Thyroid gland (tissue), 4 donors: ENCODE results near the gene BMP5. TPM values are rescaled to one million over a fixed set of nuclear protein-coding genes. Genes with fewer than 3 reads are reported as not detected.

ENCODE experiments used
- DNase-seq, 2 donors: peaks; one replicate each; pipeline ENCODE4 v3.0.0-alpha.2; 2019
- H3K27ac ChIP-seq, 3 donors: fragments of 200-600 bp; sonication (generic); 1 replicate in 2 of 3; 2 replicates in 1 of 3; pipeline ENCODE4 v1.5.1; 2016 to 2019; ENCODE audit warnings: mild to moderate bottlenecking in 1 of 3, moderate library complexity in 1 of 3
- H3K27me3 ChIP-seq: fragments of 200-600 bp; sonication (generic); one replicate; pipeline ENCODE4 v1.5.1; 2019
- H3K36me3 ChIP-seq, 2 donors: fragments of 200-600 bp; sonication (generic); one replicate each; pipeline ENCODE4 v1.5.1; 2016 to 2019
- H3K4me1 ChIP-seq, 2 donors: fragments of 200-600 bp; sonication (generic); one replicate each; pipeline ENCODE4 v1.5.1; 2017 to 2019
- H3K4me3 ChIP-seq, 3 donors: fragments of 200-600 bp; sonication (generic); replicated peaks in 1 of 3; 1 replicate in 2 of 3; 2 replicates in 1 of 3; pipeline ENCODE4 v1.5.1; 2016; ENCODE audit warnings: mild to moderate bottlenecking in 1 of 3
- H3K9me3 ChIP-seq: fragments of 200-600 bp; sonication (generic); one replicate; pipeline ENCODE4 v1.5.1; 2017
- POLR2A ChIP-seq, 2 donors: fragments of 450-650 bp; IDR thresholded peaks; one replicate each; pipeline ENCODE4 v1.6.1; 2017; ENCODE audit warnings: antibody characterized with exemption in 2 of 2, mild to moderate bottlenecking in 2 of 2, moderate library complexity in 1 of 2
- WGBS, 2 donors: methylation state at CpG; one replicate each; pipeline ENCODE4 v1.1.5; 2017; 5-methylcytosine and 5-hydroxymethylcytosine counted together
- intact Hi-C: fragments of 100-400 bp; cut with DNase I; formaldehyde crosslinking; loops from one replicate; pipeline ENCODE4 v1.15.1; 2023
- total RNA-seq, 4 donors: library from RNA; depleted of rRNA; stranded (reverse); fragments of >200 nt; gene quantifications; one replicate each; pipeline ENCODE4 v1.2.3, GENCODE V29; 2016
- TF ChIP-seq, protein P1 (sequence below), 6 experiments: fragments of 200-600 bp in 3 of 6; fragments of 450-650 bp in 3 of 6; sonication (generic) in 3 of 6; IDR thresholded peaks; one replicate each; pipeline ENCODE4 v1.5.1; 2016 to 2019; ENCODE audit warnings: antibody characterized with exemption in 6 of 6, mild to moderate bottlenecking in 2 of 6, inconsistent platforms in 1 of 6, moderate library complexity in 1 of 6

BMP5 gene
- total RNA-seq, 4 donors from 2014 or later, result 0.25 to 1.9 (median 0.63) TPM

DNA sequence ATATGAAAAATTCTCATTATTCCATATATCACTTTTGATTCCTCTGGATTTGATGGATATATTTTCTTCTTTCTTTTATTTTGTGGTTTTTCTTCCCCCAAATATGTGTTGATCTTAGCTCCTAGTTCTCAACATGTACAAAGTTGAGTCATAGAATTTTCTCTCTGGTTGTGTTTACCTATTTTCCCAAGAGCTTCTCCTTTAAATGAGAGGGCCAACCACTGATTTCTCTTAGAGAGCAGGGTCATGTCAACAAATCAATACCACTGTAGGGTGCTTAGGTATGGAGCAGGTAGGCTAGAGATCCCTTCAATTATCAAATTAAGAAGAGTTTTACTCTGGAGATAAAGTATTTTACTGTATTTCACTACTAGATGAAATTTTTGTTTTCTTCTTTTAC, 145.7 kb downstream of the BMP5 start:
- H3K27ac ChIP-seq, result no peak overlapping the region

DNA sequence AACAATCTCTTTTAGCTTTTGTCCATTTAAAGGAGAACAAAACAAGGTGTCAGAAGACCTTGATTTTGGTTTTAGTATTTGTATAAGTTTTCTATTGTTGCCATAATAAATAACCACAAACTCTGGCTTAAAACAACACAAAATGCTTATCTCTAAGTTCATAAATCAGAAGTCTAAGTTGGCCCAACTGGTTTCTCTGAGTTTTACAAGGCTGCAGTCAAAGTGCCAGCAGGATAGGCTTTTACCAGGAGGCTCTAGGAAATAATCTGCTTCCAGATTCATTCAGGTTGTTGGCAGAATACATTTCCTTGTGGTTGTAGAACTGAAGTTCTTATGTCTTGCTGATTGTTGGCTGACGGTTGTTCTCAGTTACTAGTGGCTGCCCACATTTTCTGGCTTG, 149.2 kb downstream of the BMP5 start:
- intact Hi-C loops, result no loop called here
- WGBS, 2 donors, result 68 to 71% methylated on average over 1 of the region's 1 CpG
- no peak for TF ChIP-seq POLR2A (IDR thresholded peaks at IDR 0.05)
- TF ChIP-seq, protein P1, sequence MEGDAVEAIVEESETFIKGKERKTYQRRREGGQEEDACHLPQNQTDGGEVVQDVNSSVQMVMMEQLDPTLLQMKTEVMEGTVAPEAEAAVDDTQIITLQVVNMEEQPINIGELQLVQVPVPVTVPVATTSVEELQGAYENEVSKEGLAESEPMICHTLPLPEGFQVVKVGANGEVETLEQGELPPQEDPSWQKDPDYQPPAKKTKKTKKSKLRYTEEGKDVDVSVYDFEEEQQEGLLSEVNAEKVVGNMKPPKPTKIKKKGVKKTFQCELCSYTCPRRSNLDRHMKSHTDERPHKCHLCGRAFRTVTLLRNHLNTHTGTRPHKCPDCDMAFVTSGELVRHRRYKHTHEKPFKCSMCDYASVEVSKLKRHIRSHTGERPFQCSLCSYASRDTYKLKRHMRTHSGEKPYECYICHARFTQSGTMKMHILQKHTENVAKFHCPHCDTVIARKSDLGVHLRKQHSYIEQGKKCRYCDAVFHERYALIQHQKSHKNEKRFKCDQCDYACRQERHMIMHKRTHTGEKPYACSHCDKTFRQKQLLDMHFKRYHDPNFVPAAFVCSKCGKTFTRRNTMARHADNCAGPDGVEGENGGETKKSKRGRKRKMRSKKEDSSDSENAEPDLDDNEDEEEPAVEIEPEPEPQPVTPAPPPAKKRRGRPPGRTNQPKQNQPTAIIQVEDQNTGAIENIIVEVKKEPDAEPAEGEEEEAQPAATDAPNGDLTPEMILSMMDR (IDR thresholded peaks at IDR 0.05), result no peak
- H3K27me3 ChIP-seq, result no peaks in the 10 kb centered on the region
- no peaks in the 10 kb centered on the region for H3K36me3 ChIP-seq
- H3K27ac ChIP-seq, result no peak overlapping the region
- no peak for DNase-seq
- H3K4me3 ChIP-seq, result no peak overlapping the region
- no peaks in the 10 kb centered on the region for H3K4me1 ChIP-seq
- no peaks in the 10 kb centered on the region for H3K9me3 ChIP-seq

More for the DNA sequence above, 145.7 kb downstream of the BMP5 start:
- intact Hi-C loops, result no loop called here
- Histone ChIP-seq H3K4me1 (no peaks in the 10 kb centered on the region), H3K27me3 (no peaks in the 10 kb centered on the region), H3K36me3 (no peaks in the 10 kb centered on the region), H3K4me3 (no peak overlapping the region), H3K9me3 (no peaks in the 10 kb centered on the region)
- no peak for DNase-seq
- TF ChIP-seq POLR2A (IDR thresholded peaks at IDR 0.05), result no peak

DNA sequence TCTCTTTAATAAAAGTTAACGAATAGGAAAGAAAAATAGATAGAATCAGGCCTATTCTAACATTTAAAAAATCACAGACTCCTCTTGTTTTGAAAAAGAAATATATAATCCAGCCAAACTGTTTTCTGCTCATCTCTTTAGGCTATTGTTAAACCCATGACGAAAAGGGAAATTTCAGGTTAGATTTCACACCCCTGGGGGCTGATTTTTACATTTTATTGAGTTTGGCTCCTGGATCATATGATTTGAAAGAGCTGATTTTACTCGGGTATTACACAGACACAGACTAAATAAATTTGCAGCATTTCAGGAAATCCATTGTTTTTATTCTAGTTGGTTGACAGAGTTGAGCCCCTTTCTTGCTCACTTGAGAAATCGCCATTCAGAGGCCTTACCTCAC, 160.6 kb downstream of the BMP5 start:
- TF ChIP-seq, protein P1 (IDR thresholded peaks at IDR 0.05), result no peak
- TF ChIP-seq POLR2A (IDR thresholded peaks at IDR 0.05), result no peak
- intact Hi-C loops, result no loop called here
- Histone ChIP-seq H3K9me3 (no peaks in the 10 kb centered on the region), H3K27me3 (no peaks in the 10 kb centered on the region), H3K4me1 (no peaks in the 10 kb centered on the region), H3K36me3 (no peaks in the 10 kb centered on the region), H3K4me3 (no peak overlapping the region), H3K27ac (no peak overlapping the region)
- WGBS, 2 donors, result 55 to 56% methylated on average over 4 of the region's 4 CpGs
- no peak for DNase-seq

DNA sequence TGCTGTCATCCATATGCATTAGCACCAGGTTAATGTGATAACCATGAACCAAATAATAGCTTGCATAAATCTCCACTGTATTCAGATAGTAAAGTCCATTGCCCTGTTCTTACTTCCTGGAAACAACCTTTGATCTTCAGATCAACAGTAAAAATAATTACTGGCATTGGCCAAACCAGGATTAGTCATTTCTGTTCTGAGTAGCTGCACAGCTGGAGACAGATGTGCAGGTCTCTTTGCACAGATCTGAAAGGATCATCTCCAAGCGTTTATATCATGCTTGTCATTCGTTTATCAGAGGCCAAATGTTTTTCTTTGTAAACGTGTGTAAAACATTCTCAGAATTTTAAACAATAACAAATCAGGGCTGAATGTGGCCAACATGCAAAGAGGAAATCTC, 162.0 kb downstream of the BMP5 start:
- H3K36me3 ChIP-seq, result no peaks in the 10 kb centered on the region
- H3K9me3 ChIP-seq, result no peaks in the 10 kb centered on the region
- H3K4me3 ChIP-seq, result no peak overlapping the region
- DNase-seq, result no peak
- WGBS, 2 donors, result 39 to 64% methylated on average over 3 of the region's 3 CpGs
- H3K27ac ChIP-seq, result no peak overlapping the region
- TF ChIP-seq, protein P1 (IDR thresholded peaks at IDR 0.05), result no peak
- no peak for TF ChIP-seq POLR2A (IDR thresholded peaks at IDR 0.05)
- H3K27me3 ChIP-seq, result no peaks in the 10 kb centered on the region
- no peaks in the 10 kb centered on the region for H3K4me1 ChIP-seq
- intact Hi-C loops, result no loop called here

DNA sequence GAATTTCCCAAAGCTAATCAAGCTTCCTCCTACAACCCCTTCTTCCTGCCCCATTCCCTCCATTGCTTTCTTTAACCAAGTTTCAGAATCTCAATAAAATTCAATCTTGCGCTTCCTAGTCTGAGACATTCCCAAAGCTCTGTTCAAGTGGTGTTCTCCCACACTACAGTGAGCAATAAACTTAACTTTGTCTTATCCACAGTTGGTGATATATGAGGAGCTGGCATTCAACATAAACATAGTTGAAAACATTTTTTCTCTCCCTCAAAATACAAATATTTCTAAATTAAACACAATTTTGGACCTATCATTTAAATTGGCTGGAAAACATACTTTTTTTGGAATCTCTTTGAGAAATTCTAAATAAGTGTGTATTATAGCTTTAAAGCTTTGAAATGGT, 166.7 kb downstream of the BMP5 start:
- no peak for DNase-seq
- H3K27me3 ChIP-seq, result no peaks in the 10 kb centered on the region
- no peak for TF ChIP-seq POLR2A (IDR thresholded peaks at IDR 0.05)
- TF ChIP-seq, protein P1 (IDR thresholded peaks at IDR 0.05), result no peak
- intact Hi-C loops, result no loop called here
- no peak overlapping the region for H3K27ac ChIP-seq
- H3K9me3 ChIP-seq, result no peaks in the 10 kb centered on the region
- no peaks in the 10 kb centered on the region for H3K4me1 ChIP-seq
- WGBS, 2 donors, result 95 to 97% methylated on average over 1 of the region's 1 CpG
- H3K36me3 ChIP-seq, result no peaks in the 10 kb centered on the region
- no peak overlapping the region for H3K4me3 ChIP-seq
